ENCODE data around the gene ZNF8. TPM values are rescaled to one million over a fixed set of nuclear protein-coding genes. Genes with fewer than 3 reads are reported as not detected.

The ZNF8 gene
- total RNA-seq, 1 donor from 2014 or later, result 6.0 TPM

- Histone ChIP-seq H3K4me3 (no peak overlapping the region), H3K27me3 (no peaks in the 10 kb centered on the region), H3K4me1 (no peaks in the 10 kb centered on the region), H3K36me3 (peaks cover 14% of the 10 kb centered on the region), H3K9me3 (no peaks in the 10 kb centered on the region), H3K27ac (no peak overlapping the region)
- TF ChIP-seq CTCF (IDR thresholded peaks at IDR 0.05), result no peak
- ATAC-seq (no peak), DNase-seq (no peak)
- intact Hi-C loops (cut with DNase I), result no loop called here
Observed at GRCh38 chr19:58335630-58336029, 56.9 kb downstream of the ZNF8 start.

GRCh38 chr19:58336216-58336615 is 57.5 kb downstream of the ZNF8 start:
- Histone ChIP-seq H3K4me3 (no peak overlapping the region), H3K27ac (no peak overlapping the region), H3K27me3 (no peaks in the 10 kb centered on the region), H3K4me1 (no peaks in the 10 kb centered on the region), H3K9me3 (no peaks in the 10 kb centered on the region), H3K36me3 (peaks cover 14% of the 10 kb centered on the region)
- no peak for TF ChIP-seq CTCF (IDR thresholded peaks at IDR 0.05)
- ATAC-seq, result no peak
- intact Hi-C loops (cut with DNase I), result no loop called here
- no peak for DNase-seq

DNA sequence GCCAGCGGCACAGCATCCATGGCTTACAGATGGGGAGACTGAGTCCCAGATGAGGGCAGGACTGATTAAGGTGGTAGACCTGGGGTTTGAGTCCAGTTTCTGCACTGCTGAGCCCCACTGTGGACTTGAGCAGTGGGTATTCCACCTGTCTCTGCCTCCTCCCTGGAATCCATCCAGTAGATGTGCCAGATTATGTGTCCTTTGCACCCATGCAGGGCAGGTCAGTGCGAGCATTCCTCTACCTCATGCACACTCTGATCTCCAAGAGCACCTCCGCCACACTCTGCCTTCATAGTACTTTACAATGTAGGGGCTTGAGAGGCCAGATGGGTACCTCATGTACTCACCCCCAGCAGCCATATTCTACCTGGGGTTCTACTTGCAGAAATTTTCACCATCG is 58.1 kb downstream of the ZNF8 start:
- TF ChIP-seq CTCF (IDR thresholded peaks at IDR 0.05), result no peak
- Histone ChIP-seq H3K9me3 (no peaks in the 10 kb centered on the region), H3K4me1 (no peaks in the 10 kb centered on the region), H3K4me3 (no peak overlapping the region), H3K27me3 (no peaks in the 10 kb centered on the region), H3K27ac (no peak overlapping the region), H3K36me3 (peaks cover 14% of the 10 kb centered on the region)
- intact Hi-C loops (cut with DNase I), result no loop called here
- ATAC-seq (no peak), DNase-seq (no peak)

DNA sequence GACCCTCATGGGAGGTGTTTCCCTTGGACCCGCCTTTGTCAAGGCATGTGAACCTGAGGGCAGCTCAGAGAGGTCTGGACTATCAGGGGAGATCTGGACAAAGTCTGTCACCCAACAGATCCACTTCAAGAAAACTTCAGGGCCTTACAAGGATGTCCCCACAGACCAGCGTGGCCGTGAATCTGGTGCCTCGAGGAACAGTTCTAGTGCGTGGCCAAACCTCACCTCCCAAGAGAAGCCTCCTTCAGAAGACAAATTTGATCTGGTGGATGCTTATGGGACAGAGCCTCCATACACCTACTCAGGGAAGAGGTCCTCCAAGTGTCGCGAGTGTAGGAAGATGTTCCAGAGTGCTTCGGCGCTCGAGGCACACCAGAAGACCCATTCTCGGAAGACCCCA is 59.6 kb downstream of the ZNF8 start:
- no peak for ATAC-seq
- H3K27ac ChIP-seq, result no peak overlapping the region
- H3K4me3 ChIP-seq, result no peak overlapping the region
- peaks cover 14% of the 10 kb centered on the region for H3K36me3 ChIP-seq
- intact Hi-C loops (cut with DNase I), result no loop called here
- DNase-seq, result no peak
- no peaks in the 10 kb centered on the region for H3K9me3 ChIP-seq
- no peak for TF ChIP-seq CTCF (IDR thresholded peaks at IDR 0.05)
- H3K27me3 ChIP-seq, result no peaks in the 10 kb centered on the region
- no peaks in the 10 kb centered on the region for H3K4me1 ChIP-seq

GRCh38 chr19:58338825-58339558 is 60.2 kb downstream of the ZNF8 start:
- ATAC-seq, result no peak
- intact Hi-C loops (cut with DNase I), result no loop called here
- H3K27me3 ChIP-seq, result no peaks in the 10 kb centered on the region
- no peaks in the 10 kb centered on the region for H3K9me3 ChIP-seq
- no peak for DNase-seq
- no peak for TF ChIP-seq CTCF (IDR thresholded peaks at IDR 0.05)
- peaks cover 14% of the 10 kb centered on the region for H3K36me3 ChIP-seq
- H3K4me1 ChIP-seq, result no peaks in the 10 kb centered on the region
- H3K4me3 ChIP-seq, result no peak overlapping the region
- H3K27ac ChIP-seq, result no peak overlapping the region

- intact Hi-C loops (cut with DNase I), result no loop called here
- no peak for TF ChIP-seq CTCF (IDR thresholded peaks at IDR 0.05)
- peaks cover 5% of the 10 kb centered on the region for H3K4me1 ChIP-seq
- no peaks in the 10 kb centered on the region for H3K36me3 ChIP-seq
- no peak overlapping the region for H3K4me3 ChIP-seq
- no peak for DNase-seq
- no peak for ATAC-seq
- no peaks in the 10 kb centered on the region for H3K9me3 ChIP-seq
- peaks cover 5% of the 10 kb centered on the region for H3K27me3 ChIP-seq
- H3K27ac ChIP-seq, result no peak overlapping the region
Observed at GRCh38 chr19:58345558-58345957, 66.8 kb downstream of the ZNF8 start.
